Fibroblast of gingiva (primary cell): ENCODE data around the gene HOXD12.
A peak's percentile ranks its signal among the peaks of the same experiment; 100 is the strongest.

Experiments used
- DNase-seq: peaks from one replicate; pipeline ENCODE4 v3.0.0-alpha.2; 2011; ENCODE audit warnings: low read depth

HOXD12 gene

DNA sequence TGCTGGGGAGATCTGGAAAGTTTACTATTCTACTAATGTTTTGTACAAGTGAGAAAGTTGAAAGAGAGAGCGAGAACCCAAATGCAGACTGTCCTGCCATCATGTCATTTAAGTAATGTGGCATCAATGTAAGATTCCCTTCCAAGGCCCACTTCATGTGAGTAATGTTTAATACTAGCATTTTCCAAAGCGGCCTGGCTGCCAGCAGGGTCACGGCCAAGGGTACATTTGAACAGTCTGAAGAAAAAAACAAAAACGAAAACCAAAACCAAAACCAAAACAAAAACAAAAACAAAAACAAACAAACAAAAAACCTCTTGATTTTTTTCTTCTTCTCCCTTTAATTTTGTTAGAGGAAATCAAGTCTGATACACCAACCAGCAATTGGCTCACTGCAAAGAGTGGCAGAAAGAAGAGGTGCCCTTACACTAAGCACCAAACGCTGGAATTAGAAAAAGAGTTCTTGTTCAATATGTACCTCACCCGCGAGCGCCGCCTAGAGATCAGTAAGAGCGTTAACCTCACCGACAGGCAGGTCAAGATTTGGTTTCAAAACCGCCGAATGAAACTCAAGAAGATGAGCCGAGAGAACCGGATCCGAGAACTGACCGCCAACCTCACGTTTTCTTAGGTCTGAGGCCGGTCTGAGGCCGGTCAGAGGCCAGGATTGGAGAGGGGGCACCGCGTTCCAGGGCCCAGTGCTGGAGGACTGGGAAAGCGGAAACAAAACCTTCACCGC is 19.2 kb downstream of the HOXD12 start:
- no peak for DNase-seq

DNA sequence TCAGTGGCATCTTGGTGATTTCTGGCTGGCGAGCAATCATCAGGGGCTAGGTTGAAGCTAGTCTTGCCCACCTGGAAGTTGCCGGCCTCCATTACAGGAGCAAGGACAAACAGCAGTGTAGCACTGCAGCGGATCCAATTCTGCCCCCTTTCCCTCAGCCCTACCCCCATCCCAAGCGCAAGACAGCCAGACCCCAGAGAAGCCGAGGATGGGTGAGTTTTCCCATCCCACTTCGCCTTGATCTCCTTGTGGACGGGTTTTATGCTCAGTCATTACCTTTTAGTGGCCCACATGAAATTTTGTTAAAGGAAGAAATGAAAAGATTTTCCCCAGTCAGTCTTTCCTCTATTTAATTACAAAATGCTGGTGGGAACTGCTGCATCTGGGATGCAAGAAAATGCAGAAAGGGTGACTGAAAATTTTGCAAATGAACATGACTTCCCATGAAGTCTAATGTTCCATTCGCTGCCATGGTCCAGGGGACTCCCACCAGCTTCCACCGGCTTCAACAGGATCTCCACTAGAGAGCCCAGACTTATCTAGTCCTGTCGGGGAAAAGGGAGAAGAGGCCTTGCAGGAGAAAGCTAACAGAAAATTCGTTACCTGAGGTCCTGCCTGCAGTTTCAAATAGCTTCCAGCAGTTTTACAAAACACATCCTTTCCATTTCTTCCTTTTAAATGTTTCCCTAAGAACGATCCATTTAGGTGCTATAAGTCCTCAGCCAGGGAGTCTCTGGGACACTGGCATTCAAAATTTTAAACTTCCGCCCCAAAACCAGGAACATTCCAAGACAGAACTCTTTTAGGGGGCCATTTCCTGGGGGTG is 21.0 kb downstream of the HOXD12 start:
- no peak for DNase-seq

DNA sequence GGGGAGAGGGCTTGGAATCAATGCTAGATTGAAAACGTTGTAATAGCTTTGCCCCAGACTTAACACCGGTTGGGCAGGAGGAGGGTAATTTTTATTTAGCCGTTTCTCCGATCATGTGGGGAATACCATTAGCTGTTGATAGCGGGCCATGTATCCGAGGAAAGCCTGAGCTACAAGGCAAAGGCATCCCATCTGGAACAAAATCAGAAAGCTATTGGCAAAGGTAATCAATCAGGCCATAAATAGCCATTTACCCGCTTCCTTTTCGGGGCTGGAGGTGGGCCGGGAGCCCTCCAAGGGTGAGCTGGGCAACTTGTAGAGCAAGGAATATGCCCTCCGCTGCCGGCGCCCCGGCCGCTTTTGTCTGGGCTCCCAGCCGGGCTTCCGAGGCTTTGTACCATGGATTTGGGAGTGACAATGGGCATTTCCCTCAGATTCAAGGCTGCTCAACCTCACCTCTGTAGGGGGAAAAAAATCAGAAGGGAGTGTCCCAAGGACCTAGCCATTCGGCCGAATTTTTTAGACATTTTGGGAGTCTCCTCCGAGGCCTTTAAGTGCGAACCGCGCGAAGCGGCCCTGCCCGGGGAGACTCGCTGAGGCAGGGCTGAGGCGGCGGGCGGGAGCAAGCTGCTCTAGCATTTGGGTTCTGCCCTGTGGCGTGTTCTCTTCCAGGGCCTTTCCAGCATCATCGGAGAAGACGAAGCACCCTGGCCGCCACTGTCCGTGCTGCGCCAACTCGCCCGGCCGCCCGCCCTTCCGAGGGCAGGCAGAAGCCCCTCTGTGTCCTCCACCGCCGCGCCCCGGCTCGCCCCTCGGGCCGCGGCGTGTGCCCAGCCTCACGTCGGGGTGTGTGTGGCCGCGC is 21.8 kb downstream of the HOXD12 start:
- DNase-seq = no peak

DNA sequence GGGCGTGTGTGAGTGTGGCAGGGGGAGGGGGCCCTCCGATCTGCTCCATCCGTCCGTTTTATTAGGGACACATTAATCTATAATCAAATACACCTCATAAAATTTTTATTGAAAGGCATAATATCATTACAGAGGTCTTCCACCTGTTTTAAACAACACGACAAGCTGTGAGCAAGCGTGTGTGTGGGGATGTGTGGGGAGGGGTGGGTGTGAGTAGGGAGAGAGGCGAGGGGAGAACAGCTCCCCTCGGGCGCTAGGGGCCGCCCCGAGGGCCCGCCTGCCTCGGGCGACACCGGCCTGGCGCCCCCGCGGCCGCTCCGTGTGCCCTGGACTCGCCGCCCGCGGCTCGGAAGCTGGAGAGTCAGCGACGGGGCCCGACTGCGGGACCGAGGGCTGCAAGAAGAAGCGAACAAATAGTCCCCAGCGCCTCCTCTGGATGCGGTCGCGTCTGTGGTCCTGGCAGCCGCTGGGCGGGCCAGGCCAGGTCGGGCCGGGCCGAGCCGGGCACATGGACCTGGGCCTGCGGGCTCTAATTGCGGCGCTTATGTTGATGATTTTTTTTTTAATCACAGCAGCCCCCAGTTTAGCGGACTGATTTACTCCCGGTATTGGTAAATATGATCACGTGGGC is 22.6 kb downstream of the HOXD12 start:
- no peak for DNase-seq

DNA sequence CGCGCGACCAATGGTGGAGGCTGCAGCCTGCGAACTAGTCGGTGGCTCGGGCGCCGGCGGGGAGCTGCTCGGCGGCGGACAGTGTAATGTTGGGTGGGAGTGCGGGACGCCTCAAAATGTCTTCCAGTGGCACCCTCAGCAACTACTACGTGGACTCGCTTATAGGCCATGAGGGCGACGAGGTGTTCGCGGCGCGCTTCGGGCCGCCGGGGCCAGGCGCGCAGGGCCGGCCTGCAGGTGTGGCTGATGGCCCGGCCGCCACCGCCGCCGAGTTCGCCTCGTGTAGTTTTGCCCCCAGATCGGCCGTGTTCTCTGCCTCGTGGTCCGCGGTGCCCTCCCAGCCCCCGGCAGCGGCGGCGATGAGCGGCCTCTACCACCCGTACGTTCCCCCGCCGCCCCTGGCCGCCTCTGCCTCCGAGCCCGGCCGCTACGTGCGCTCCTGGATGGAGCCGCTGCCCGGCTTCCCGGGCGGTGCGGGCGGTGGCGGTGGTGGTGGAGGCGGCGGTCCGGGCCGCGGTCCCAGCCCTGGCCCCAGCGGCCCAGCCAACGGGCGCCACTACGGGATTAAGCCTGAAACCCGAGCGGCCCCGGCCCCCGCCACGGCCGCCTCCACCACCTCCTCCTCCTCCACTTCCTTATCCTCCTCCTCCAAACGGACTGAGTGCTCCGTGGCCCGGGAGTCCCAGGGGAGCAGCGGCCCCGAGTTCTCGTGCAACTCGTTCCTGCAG is 23.3 kb downstream of the HOXD12 start, which contains the start of gene HOXD9:
Gene HOXD9, plus strand, starts transcription at position 37 of the 728 bp plus-strand sequence. Its CDS starts 50 bp downstream, at position 87.
- no peak for DNase-seq

DNA sequence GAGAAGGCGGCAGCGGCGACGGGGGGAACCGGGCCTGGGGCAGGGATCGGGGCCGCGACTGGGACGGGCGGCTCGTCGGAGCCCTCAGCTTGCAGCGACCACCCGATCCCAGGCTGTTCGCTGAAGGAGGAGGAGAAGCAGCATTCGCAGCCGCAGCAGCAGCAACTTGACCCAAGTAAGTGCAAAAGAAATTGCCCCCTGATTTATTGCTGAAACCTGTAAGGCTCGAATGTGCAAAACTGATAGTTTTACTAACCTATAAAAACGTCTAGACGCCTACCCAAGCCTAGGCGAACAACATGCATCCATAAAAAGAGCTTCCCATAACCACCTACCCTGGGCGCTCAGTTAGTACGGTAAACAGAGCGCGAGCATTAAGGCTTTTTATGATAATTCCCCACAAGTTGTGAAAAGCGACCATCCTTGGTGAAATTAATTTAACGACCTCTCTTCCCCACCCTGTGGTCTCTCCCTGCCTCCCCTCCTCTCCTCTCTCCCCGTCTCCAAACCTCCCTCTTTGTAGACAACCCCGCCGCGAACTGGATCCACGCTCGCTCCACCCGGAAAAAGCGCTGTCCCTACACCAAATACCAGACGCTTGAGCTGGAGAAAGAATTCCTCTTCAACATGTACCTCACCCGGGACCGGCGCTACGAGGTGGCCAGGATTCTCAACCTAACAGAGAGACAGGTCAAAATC is 24.0 kb downstream of the HOXD12 start:
- DNase-seq = no peak

DNA sequence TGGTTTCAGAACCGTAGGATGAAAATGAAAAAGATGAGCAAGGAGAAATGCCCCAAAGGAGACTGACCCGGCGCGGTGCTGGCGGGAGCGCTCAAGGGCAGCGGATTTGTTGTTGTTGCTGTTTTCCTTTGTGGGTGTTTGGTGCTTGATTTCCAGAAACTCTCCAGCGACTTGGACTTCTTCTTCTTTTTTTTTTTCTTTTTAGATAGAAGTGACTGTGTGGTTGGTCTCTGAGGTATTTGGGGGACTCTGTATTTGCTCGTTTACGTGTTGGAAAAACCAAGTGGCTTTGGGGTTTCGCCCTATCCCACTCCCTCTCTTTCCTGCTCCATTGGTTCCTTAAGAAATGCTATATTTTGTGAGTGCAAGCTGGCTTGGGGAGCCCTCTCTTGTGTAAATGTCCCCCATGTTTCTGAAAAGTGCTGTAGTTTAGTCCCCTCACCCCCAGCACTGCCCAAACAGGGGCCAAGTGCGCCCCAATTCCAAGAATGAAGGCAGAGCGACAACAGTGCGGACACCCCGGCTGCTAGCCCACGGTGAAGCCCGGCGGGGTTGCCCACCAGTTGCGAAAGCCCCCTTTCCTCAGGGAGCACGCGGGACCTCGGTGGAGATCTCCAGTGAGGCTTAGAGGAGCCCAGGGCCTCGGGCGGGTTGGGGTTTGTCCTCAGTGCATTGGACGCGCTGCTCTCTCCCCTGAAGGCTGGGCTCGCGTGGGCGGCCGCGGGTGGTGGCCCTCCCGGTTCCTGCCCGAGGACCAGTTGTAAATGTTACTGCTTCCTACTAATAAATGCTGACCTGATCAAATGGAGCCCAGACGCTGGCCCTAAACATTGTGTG is 24.7 kb downstream of the HOXD12 start:
- no peak for DNase-seq

DNA sequence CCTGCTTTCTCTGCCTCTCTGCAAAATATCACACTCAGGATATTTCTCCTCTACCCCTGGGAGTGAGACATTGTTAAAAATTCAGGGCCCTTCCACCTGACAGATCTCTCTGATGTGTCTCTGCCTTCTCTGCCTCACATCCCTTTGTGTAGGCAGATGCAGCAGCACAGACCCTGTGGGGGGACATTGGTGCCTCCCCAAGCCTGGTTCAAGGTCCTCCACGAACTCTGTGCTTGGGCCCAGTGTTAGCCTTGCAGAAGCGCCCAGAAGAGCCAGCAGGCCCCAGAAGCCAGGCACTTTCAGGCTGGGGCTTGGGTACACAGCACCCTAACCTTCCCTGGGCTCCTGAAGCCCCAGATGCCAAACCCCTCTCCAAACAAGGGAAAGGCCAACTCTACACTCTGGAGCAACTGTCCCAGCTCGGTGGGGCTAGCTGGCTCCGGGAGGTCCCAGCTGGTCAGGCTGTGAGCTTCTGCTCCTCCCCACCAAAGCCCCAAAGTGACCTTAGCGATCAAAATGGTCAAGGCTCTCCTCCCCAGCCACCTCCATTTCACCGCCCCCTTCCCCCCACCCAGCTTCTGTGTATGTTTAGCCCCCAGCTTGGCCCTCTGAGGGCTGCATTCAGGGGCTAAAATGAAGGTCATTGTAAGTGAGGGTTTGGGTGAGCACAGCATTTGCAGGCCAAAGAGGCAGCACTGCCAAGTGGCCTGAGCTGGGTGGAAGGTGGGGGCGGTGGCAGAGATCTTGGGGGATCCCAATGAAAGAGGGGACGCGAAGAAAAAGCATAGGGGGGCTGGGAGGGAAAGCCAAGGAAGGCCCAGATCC is 25.6 kb downstream of the HOXD12 start:
- no peak for DNase-seq

DNA sequence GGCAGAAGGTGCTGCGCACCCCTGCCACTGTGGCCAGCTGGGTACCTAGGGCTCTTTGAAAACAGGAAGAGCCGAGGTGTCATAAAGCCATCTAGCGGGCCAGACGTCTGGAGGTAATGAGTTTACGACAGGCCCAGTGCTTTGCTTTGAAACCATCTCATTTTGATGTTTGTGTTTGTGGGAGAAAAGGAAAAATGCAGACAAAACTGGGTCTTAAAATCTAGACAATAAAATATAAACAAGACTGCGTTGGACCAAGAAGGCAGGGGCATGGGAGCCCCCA is 26.1 kb downstream of the HOXD12 start:
- no peak for DNase-seq

DNA sequence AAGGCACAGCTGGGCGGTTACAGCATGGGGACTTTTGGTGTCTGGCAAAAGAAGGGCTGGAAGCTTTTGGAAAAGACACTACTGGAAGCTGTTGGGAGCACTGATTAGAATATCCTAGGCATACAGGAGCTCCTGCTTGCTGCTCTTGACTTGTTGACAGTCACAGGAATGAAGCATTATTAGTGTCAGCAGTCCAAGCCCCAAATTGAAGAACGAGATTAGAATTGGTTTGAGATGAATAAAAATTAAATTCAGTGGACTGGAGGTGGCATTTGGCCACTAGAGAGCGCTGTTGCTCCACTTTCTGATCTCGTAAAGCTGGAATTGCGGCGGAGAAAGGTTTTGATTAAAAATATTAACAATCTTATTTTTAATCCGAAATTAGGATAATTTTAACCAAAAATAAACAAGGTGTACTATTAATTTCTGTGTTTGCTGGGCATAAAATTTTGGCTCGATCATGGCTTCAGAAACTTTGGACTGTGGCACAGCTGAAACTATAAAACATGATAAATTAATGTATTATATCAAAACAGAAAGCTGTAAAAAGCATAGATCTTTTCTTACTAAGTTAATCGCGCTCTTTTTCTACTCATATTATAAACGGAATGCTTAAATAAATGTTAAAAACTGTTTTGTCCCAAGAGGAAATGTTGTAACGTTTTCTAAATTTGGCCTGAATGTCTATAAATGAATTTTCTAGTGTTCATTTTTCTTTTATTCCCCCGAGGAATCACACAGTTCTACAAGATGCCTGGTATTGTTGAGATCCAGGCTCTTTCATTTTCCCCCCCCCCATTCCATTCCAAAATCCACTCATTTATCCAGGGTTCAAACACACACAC is 27.6 kb downstream of the HOXD12 start:
- peak; percentile 34 for DNase-seq

DNA sequence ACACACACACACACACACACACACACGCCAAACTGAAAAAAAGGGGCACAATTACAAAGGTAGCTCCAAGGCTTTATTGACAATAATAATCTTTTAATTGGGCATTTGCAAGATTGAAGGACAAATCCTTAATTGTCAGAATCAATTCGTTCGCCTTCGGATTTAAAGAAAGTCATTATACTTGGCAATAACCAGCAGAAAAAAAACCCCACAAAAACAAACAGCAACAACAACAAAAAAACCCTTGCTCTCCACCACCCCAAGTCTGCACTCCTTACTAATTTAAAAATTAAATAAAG is 28.1 kb downstream of the HOXD12 start:
- no peak for DNase-seq

DNA sequence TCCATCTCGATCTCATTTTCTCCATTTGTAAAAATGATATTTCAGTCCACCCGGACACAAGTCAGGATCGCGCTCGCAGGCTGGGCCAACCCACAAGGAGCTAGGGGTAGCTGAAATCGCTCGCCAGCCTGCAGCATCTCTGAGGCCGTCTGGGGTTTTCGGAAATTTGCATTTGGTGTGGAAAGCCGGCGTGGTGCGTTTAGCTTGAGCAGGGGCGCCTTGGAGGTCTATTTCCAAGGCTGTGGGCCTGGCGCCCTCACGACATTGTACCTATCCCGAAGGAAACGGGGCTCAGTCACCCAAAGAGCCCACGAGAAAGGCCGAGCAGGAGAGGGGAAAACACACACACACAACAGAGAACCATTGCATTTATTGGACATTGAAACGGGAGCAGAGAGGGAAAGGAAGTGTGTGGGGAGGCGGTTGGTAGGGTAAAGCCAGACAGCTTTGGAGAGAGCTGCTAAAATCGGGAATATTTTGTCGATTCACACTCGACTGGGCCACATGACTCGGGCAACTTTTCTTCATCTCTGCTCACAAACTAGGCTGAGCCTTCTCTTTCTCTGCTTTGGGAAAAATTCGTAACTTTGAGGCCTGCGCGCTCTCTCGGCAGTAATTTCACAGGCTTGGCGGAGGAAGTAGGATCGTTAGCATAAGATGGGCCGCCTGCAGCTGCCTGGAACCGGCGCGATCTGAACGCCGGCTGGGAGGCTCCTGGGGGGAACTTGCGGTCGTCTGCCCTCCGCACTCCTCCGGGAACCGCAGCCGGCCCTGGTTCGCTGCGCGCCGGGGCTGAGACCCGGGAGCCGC is 28.8 kb downstream of the HOXD12 start:
- DNase-seq = no peak

DNA sequence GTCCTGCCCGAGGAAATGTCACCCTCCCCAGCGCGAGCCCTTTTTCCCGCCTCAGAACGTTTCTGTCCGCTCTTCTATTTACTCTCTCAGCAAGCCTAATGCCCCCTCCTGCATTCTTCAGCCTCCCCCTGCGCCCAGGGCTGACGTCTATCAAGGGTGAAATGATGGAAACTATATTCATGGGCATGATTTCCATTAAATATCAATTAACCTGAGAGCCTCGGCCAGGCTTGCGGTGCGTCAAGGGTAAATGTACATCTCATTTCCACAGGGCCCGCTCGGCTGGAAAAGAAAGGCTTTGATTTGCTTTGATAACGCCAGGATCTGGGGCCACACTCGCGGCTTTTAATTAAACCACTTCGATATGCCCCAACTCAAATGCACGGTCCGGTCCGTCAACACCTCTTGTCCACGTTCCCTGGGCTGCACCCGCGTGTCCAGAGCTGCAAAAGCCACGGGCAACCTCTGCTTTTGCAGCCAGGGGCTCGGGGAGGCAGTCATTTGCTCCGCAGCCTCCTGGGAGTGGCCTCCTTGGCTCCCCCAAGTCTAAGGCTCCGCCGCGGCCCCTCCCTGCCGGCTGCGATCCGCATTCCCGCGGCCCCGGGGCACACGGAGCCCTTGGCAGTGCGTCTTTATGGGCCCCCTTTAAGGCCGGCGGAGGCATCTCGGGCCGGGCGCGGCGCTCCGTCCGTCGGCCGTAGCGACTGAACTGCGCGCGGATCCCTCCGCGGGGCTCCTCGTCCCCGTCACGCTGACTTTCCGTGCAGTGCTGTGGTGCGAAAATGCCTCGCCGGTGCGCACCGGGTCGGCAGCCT is 29.6 kb downstream of the HOXD12 start, which contains the start of gene HOXD8:
Gene HOXD8, plus strand, starts transcription at position 724 of the 815 bp plus-strand sequence. CDS start 662 bp downstream, outside the sequence.
- peak; percentile 4 for DNase-seq

DNA sequence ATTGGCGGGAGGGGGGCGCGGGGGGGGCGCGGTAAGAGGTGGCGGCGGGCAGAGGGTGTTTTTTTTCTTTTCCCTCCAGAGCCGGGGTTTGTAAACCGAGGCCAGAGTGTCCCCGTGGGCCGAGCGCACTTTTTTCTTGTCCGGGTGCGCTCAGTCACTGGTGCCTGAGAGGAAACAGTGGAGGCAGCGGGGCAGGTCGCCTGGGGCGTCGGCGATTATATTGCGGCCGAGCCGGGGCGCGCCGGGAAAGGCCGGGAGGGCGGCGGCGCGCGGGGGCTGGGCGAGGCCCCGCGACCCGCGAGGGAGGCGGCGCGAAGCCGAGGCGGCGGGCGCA is 30.2 kb downstream of the HOXD12 start:
- DNase-seq = no peak

DNA sequence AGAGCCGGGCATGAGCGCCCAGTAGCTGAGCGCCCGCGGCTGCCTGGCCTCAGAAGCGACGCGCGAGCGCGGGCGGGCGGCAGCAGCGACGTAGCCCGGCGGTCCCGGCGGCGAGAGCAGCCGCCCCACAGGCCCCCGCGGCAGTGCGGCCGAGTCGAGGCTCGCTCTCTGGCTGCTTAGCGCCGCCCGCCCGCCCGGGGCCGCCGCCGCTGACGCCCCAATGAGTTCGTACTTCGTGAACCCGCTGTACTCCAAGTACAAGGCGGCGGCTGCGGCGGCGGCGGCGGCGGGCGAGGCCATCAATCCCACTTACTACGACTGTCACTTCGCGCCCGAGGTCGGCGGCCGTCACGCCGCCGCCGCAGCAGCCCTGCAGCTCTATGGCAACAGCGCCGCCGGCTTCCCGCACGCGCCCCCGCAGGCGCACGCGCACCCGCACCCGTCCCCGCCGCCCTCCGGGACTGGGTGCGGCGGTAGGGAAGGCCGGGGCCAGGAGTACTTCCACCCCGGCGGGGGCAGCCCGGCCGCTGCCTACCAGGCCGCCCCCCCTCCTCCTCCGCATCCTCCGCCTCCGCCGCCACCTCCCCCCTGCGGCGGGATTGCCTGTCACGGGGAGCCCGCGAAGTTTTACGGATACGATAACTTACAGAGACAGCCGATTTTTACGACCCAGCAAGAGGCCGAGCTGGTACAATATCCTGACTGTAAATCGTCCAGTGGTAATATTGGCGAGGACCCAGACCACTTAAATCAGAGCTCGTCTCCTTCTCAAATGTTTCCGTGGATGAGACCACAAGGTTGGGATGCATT is 30.8 kb downstream of the HOXD12 start:
- DNase-seq = no peak
